ENCODE data around the gene NCOA7. TPM values are rescaled to one million over a fixed set of nuclear protein-coding genes. Genes with fewer than 3 reads are reported as not detected.
"Not testable (repeated sequence)": the region's sequence is repeated elsewhere in the genome, so short reads cannot be mapped to it uniquely, and the experiment has no call there.

Gene NCOA7
- total RNA-seq, 1 experiment from 2014 or later = 39.6 TPM

GRCh38 chr6:125945378-125946141 is 154.8 kb downstream of the NCOA7 start:
- peak; percentile 76 for DNase-seq (ENCODE audit: low read depth)

- DNase-seq (ENCODE audit: low read depth) = peak; percentile 85
Measured at GRCh38 chr6:125947615-125948014, 156.9 kb downstream of the NCOA7 start.

GRCh38 chr6:125948455-125948854 is 157.7 kb downstream of the NCOA7 start:
- no peak for DNase-seq (ENCODE audit: low read depth)

- no peak for DNase-seq (ENCODE audit: low read depth)
Measured at GRCh38 chr6:125949069-125949468, 158.3 kb downstream of the NCOA7 start.

- peak; percentile 89 for DNase-seq (ENCODE audit: low read depth)
Measured at GRCh38 chr6:125950293-125950692, 159.5 kb downstream of the NCOA7 start.

GRCh38 chr6:125950716-125951115 is 160.0 kb downstream of the NCOA7 start:
- not testable (repeated sequence) for DNase-seq (ENCODE audit: low read depth)

- no peak for DNase-seq (ENCODE audit: low read depth)
Measured at GRCh38 chr6:125951323-125951722, 160.6 kb downstream of the NCOA7 start.

GRCh38 chr6:125952764-125953501 is 162.2 kb downstream of the NCOA7 start:
- DNase-seq (ENCODE audit: low read depth) = peak; percentile 56

- no peak for DNase-seq (ENCODE audit: low read depth)
Measured at GRCh38 chr6:125953502-125953875, 162.7 kb downstream of the NCOA7 start.

- DNase-seq (ENCODE audit: low read depth) = no peak
Measured at GRCh38 chr6:125954735-125955339, 164.1 kb downstream of the NCOA7 start.

- no peak for DNase-seq (ENCODE audit: low read depth)
Measured at GRCh38 chr6:125955973-125956372, 165.2 kb downstream of the NCOA7 start.

- peak; percentile 98 for DNase-seq (ENCODE audit: low read depth)
Measured at GRCh38 chr6:125956506-125957390, 166.0 kb downstream of the NCOA7 start, which contains the start of gene HINT3. HINT3 (plus strand) TSS chr6:125956770; CDS start chr6:125956978, 208 bp downstream.

GRCh38 chr6:125957391-125957693 is 166.6 kb downstream of the NCOA7 start:
- no peak for DNase-seq (ENCODE audit: low read depth)

GRCh38 chr6:125957845-125958244 is 167.1 kb downstream of the NCOA7 start:
- peak; percentile 44 for DNase-seq (ENCODE audit: low read depth)

- no peak for DNase-seq (ENCODE audit: low read depth)
Measured at GRCh38 chr6:125959041-125959440, 168.3 kb downstream of the NCOA7 start.

- no peak for DNase-seq (ENCODE audit: low read depth)
Measured at GRCh38 chr6:125961117-125961516, 170.4 kb downstream of the NCOA7 start.

GRCh38 chr6:125962900-125963497 is 172.2 kb downstream of the NCOA7 start:
- no peak for DNase-seq (ENCODE audit: low read depth)

GRCh38 chr6:125963817-125964216 is 173.1 kb downstream of the NCOA7 start:
- no peak for DNase-seq (ENCODE audit: low read depth)

- DNase-seq (ENCODE audit: low read depth) = no peak
Measured at GRCh38 chr6:125966569-125966968, 175.8 kb downstream of the NCOA7 start.

- DNase-seq (ENCODE audit: low read depth) = no peak
Measured at GRCh38 chr6:125968493-125968892, 177.7 kb downstream of the NCOA7 start.

GRCh38 chr6:125970760-125971159 is 180.0 kb downstream of the NCOA7 start:
- no peak for DNase-seq (ENCODE audit: low read depth)

Data from M059J (cell line).